ENCODE measurements around the gene DPF3. TPM values are rescaled to one million over a fixed set of nuclear protein-coding genes. Genes with fewer than 3 reads are reported as not detected.

The DPF3 gene
- total RNA-seq, 2 experiments from 2014 or later: 0.27 to 0.31 TPM

DNA sequence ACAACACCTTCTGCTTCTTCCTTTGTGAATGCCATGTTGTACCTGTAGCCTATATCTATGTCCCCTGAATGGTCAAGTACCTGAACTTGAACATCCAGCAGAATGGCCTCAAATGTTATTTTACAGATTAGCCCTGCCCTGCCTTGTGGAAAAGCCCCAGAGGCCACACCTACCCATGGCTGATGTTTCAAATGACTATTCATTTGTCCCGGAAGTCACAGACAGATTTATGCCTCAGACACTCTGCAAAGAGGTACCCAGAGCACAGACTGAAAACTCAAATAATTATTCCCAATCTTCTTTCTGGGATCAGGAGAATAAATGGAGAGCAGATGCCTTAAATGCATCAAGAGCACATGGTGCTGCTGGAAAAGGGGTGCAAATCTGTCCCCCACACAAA, 13.0 kb upstream of the DPF3 start:
- CTCF ChIA-PET: no interaction called here

GRCh38 chr14:72906316-72906715, 12.4 kb upstream of the DPF3 start:
- ATAC-seq (ENCODE audit: poor library complexity): no peak
- ChIA-PET CTCF (interaction anchor here (3.2 kb wide), 1 partner anchor 390 kb away, joined by 26 read pairs; no protein-coding TSS in a partner anchor), POLR2A (no interaction called here)
- Histone ChIP-seq H3K27me3 (ENCODE audit: control insufficient read depth in 1 of 2, insufficient read depth in 2 of 2, low read length in 2 of 2) (peaks cover 4 to 8% of the 10 kb centered on the region in 2 experiments), H3K9me3 (ENCODE audit: control insufficient read depth in 1 of 2, insufficient read depth in 1 of 2, low read length in 2 of 2) (no peaks in the 10 kb centered on the region), H3K36me3 (ENCODE audit: insufficient read depth, low read length) (no peaks in the 10 kb centered on the region), H3K4me3 (ENCODE audit: low read length) (no peak overlapping the region), H3K4me1 (ENCODE audit: insufficient read depth, low read length) (no peaks in the 10 kb centered on the region), H3K27ac (ENCODE audit: low read depth in 1 of 2, low read length in 2 of 2) (no peak overlapping the region)
- intact Hi-C loops (cut with DNase I, micrococcal nuclease): no loop called here
- no peak overlapping the region for H3K4me3 Mint-ChIP-seq
- no peaks in the 10 kb centered on the region for H3K4me1 Mint-ChIP-seq (ENCODE audit: low read depth)
- no peak overlapping the region for H3K27ac Mint-ChIP-seq
- H3K27me3 Mint-ChIP-seq: peaks cover 12% of the 10 kb centered on the region
- H3K36me3 Mint-ChIP-seq (ENCODE audit: low read depth): no peaks in the 10 kb centered on the region
- no peaks in the 10 kb centered on the region for H3K9me3 Mint-ChIP-seq
- no peak for TF ChIP-seq CTCF (IDR thresholded peaks at IDR 0.05)
- DNase-seq: no peak

More for the DNA sequence above, 13.0 kb upstream of the DPF3 start:
- Histone ChIP-seq H3K9me3 (ENCODE audit: control insufficient read depth in 1 of 2, insufficient read depth in 1 of 2, low read length in 2 of 2) (no peaks in the 10 kb centered on the region), H3K36me3 (ENCODE audit: insufficient read depth, low read length) (no peaks in the 10 kb centered on the region), H3K4me3 (ENCODE audit: low read length) (no peak overlapping the region), H3K4me1 (ENCODE audit: insufficient read depth, low read length) (no peaks in the 10 kb centered on the region), H3K27me3 (ENCODE audit: control insufficient read depth in 1 of 2, insufficient read depth in 2 of 2, low read length in 2 of 2) (peaks cover 4 to 8% of the 10 kb centered on the region in 2 experiments), H3K27ac (ENCODE audit: low read depth in 1 of 2, low read length in 2 of 2) (no peak overlapping the region)
- intact Hi-C loops (cut with DNase I, micrococcal nuclease): no loop called here
- H3K27me3 Mint-ChIP-seq: peaks cover 12% of the 10 kb centered on the region
- no peaks in the 10 kb centered on the region for H3K4me1 Mint-ChIP-seq (ENCODE audit: low read depth)
- ATAC-seq (ENCODE audit: poor library complexity): no peak
- POLR2A ChIA-PET: no interaction called here
- no peak for DNase-seq
- no peak overlapping the region for H3K4me3 Mint-ChIP-seq
- TF ChIP-seq CTCF (IDR thresholded peaks at IDR 0.05): no peak
- H3K27ac Mint-ChIP-seq: no peak overlapping the region
- H3K36me3 Mint-ChIP-seq (ENCODE audit: low read depth): no peaks in the 10 kb centered on the region
- no peaks in the 10 kb centered on the region for H3K9me3 Mint-ChIP-seq

- Mint-ChIP-seq H3K36me3 (ENCODE audit: low read depth) (no peaks in the 10 kb centered on the region), H3K9me3 (no peaks in the 10 kb centered on the region), H3K4me1 (ENCODE audit: low read depth) (no peaks in the 10 kb centered on the region), H3K27ac (no peak overlapping the region), H3K4me3 (no peak overlapping the region), H3K27me3 (peaks cover 18% of the 10 kb centered on the region)
- peak; percentile 79 for ATAC-seq (ENCODE audit: poor library complexity)
- TF ChIP-seq CTCF (IDR thresholded peaks at IDR 0.05): peak; percentile 86
- H3K36me3 ChIP-seq (ENCODE audit: insufficient read depth, low read length): no peaks in the 10 kb centered on the region
- peaks cover 4 to 8% of the 10 kb centered on the region in 2 experiments for H3K27me3 ChIP-seq (ENCODE audit: control insufficient read depth in 1 of 2, insufficient read depth in 2 of 2, low read length in 2 of 2)
- ChIA-PET POLR2A (interaction anchor here (1.0 kb wide), 1 partner anchor 388 kb away, joined by 3 read pairs; no protein-coding TSS in a partner anchor), CTCF (interaction anchor here (0.5 to 3.2 kb wide), 12 partner anchors 9 to 452 kb away, joined by 3 to 26 read pairs (median 4); partner anchors contain the start of gene DPF3)
- peak in 13 of 14 experiments; percentile 37 to 84 (median 50) for DNase-seq
- H3K4me1 ChIP-seq (ENCODE audit: insufficient read depth, low read length): no peaks in the 10 kb centered on the region
- H3K9me3 ChIP-seq (ENCODE audit: control insufficient read depth in 1 of 2, insufficient read depth in 1 of 2, low read length in 2 of 2): no peaks in the 10 kb centered on the region
- no peak overlapping the region for H3K27ac ChIP-seq (ENCODE audit: low read depth in 1 of 2, low read length in 2 of 2)
- no peak overlapping the region for H3K4me3 ChIP-seq (ENCODE audit: low read length)
- intact Hi-C loops (cut with DNase I, micrococcal nuclease): loop anchor here (1.0 to 2.0 kb wide), 2 partner anchors 388 to 880 kb away; no protein-coding TSS in a partner anchor
Observed at GRCh38 chr14:72904840-72905561, 11.1 kb upstream of the DPF3 start.
